HG02973 (cell line): ENCODE results near the gene WDR27.
"Not testable (repeated sequence)": the region's sequence is repeated elsewhere in the genome, so short reads cannot be mapped to it uniquely, and the experiment has no call there.

Source experiments
- ATAC-seq: cut with Tn5 transposase; IDR thresholded peaks from one replicate; pipeline ENCODE4 v1.9.1; 2021; ENCODE audit warnings: moderate library complexity; ENCODE audit not compliant: unreplicated experiment

Gene WDR27

DNA sequence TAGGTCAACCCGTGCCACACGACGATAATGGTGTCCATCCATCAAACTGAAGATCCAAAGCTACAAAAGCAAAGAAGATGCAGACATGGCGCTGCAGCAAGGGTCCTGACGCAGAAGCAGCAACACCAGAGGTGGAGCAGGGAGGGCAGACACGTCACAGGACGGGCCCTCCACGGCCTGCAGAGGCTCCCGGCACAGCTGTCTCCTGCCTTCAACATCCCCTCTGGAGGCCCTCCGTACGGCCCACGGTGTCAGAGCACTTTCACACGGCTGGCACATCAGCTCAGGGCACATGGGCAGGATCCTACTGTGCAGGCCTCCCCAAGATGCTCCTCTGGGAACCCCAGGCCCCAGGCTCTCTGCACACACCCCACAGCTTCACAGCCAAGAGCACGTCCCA lies 37.6 kb downstream of the WDR27 start:
- no peak for ATAC-seq

DNA sequence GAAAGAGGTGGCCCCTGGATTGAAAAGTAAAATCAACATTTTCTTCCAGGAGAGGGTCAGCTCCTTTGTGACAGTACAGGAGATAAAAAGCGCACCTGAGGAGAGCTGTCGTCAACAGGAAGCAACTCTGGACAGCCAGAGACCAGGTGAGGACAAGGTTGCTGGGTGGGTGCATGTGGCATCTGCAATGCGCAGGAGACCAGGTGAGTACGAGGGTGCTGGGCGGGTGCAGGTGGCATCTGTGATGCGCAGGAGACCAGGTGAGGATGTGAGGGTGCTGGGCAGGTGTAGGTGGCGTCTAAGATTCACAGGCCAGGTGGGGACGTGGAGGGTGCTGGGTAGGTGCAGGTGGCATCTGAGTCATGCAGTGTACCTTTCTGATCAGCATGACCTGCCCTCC lies 38.4 kb downstream of the WDR27 start:
- no peak for ATAC-seq

DNA sequence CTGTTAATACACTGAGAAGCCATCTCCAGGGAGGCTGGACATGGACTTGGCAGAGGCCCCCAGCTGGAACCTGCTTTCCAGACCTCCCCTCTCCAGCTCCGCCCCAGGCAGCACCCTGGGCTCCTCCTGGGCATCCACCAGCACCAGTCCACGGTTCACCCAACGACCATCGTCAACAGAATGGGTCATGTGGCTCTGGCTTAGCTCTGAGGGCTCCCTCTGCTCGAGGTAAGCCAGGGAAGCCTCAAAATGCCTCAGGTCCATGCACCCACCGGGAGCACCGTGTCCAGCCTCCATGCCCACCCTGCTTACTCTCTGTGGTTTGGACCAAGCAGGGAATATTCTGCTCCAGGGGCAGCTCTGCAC lies 40.5 kb downstream of the WDR27 start:
- ATAC-seq, result no peak

DNA sequence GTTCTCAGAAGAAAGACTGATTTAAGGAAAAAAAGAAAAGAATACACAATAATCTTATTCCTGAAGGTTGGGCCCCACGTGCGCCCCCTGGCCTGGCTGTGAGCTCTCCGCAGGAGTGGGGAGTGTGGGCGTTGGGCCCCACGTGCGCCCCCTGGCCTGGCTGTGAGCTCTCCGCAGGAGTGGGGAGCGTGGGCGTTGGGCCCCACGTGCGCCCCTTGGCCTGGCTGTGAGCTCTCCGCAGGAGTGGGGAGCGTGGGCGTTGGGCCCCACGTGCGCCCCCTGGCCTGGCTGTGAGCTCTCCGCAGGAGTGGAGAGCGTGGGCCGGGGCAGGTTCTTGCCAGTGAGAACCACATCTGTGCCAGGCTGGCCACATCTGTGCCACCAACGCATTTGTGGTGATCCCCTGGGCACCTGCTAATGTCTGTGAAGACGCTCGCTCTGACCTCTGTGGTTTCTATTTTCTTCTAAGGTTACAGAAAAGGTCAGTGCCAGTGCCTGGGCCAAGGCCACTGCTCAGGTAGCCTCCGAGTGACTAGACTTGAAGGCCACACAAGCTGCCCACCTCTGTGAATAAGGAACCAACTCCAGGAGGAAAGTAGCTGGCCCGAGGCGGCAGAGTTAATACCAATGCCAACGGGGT lies 41.0 kb downstream of the WDR27 start:
- ATAC-seq, result no peak

DNA sequence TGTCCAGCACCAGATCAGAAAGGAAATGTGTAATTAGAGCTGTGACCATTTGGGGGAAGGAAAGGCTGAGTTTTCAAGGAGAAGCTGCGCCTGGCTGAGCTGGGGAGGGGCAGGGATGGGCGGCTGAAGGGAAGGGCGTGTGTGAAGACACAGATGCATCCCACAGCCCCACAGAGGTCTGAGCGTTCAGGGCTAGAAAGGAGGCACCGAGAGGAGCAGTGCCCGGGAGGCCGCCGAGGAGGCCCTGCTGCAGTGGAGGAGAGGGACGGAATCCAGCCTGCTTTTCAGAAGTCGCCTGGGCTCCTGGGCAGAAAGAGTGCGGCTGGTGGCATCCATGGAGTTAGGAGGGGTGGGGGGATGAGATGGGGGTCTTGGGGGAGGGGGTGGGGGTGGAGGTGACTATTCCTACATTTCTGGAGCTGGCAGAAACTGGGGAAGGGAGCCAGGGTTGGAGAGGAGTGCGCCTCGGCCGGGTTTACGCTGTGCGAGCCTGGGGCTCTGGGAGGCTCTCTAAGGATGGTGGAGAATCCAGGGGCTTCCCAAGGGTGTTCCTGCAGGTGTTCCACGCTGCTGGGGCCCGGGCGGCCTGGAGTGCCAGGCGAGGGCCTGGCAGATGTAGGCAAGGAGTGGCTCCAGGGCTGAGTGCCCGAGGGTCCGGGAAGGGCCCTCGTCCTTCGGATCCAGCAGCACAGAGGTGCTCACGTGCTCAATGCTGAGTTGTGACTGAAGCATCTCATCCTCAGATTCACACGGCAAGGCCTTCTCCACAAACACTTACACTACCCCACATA lies 41.8 kb downstream of the WDR27 start:
- ATAC-seq, result no peak

DNA sequence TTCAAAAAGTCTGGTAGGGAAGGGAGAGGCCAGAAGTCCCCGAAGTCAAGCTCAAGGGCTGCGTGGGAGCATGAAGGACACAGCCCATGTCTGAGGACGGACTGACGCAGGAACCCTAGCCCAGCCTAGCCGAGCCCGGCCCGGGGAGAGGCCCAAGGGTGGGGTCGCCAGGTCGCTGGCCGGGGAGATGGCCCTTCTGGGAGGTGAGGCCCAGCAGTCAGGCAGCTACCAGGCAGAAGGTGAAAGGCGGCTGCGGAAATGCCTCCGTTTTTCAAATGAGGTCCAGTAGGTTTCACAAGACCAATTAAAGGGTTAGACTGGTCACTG lies 44.6 kb downstream of the WDR27 start:
- ATAC-seq, result no peak

DNA sequence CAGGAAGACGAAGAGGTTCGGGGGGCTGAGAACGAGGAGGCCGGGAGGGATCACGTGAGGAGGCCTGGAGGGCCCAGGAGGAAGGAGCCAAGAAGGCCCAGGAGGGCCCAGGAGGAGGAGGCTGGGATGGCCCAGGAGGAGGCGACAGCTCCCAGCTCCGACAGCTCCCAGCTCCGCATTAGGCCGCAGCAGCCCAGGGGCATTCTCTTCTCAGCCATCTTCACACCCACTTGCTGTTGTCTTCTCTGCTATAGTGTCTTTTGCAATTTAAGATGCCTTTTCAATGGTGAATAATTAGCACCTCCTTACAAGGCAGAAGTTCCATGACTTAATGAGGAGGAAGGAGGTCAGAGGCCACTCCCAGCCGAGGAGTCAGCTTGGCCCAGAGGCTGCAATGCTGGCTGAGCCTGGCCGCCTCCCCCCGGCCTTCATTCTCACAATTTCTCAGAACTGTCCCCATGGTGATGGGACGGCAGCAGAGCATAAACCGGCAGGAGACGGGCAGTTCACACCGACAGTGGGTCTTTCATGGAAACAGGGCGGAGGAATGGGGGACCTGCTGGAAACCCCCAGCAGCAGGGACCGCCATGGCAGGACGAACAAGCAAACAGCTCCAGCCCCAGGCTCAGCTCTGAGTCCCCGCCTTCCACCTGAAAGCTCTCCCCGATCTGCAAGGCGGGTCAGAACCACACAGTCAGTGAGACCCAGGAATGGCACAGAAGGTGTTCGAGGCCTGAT lies 45.1 kb downstream of the WDR27 start:
- no peak for ATAC-seq

DNA sequence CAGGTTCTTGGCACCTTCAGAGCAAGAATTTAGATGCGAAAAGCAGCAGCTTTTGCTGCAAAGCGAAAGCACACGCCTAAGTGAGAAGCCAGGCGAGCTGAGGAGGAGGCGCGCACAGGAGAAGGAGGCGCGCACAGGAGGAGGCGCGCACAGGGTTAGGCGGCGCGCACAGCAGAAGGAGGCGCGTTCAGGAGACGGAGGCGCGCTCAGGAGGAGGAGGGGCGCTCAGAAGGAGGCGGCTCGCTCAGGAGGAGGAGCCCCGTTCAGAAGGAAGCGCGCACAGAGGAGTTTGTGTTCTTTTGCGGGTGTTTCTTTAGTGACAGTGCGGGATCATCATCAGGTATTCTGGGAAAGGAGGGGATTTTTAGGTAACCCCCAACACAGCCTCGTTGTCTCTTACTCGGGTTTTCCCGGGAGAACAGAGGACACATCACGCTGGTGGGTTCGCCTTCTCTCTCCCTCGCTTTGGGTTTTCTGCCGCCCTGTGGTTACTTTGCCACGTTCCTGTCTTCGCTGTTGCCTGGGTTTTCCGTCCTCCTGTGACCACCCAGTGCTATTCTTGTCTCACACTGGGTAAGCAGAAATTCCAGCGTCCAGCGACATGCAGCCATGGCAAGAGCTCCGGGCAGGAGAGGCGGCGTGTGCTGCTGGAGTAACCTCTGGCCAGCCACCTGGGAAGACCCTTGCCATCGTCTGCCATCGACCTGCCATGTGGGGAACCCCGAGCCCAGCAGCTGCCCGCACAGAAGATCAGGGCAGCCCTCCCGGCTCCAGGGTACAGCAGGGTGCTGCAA lies 47.0 kb downstream of the WDR27 start:
- ATAC-seq, result peak; percentile 98

DNA sequence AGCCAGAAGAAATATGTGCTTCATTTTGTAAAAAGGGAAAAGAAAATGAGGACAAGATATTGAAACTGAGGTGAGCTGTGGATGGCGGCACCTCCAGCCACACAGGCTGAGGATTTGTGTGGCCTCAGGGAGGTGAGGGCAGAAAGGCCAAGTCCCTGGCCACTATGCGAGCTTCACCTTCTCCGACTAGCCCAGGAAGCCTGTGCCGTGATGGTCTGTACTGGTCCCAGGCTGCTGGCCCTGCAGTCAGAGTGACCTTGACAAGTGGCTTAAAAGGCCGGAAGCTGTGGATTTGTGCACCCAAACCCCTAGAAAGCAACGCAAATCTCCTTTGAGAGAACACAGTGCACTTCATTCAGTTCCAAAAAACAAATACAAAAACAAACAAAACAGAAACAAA lies 48.1 kb downstream of the WDR27 start:
- no peak for ATAC-seq

DNA sequence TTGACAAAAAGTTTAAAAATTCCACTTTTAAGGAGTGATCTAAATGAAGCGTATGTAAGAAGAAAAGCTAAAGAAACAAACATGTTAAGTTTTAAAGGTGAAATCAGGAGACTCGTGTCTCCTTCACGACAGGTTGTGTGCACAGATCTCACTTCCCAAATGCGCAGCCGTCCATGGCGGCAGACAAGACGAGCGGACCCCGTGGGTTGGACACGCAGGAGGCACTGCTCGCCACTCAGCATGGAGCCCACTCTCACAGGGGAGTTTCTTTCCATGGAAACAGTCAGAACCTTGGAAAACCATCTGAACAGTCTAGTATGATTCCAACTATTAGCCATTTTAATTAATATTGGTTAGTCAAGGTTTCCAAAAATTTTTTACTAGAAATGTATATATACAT lies 48.9 kb downstream of the WDR27 start:
- no peak for ATAC-seq

DNA sequence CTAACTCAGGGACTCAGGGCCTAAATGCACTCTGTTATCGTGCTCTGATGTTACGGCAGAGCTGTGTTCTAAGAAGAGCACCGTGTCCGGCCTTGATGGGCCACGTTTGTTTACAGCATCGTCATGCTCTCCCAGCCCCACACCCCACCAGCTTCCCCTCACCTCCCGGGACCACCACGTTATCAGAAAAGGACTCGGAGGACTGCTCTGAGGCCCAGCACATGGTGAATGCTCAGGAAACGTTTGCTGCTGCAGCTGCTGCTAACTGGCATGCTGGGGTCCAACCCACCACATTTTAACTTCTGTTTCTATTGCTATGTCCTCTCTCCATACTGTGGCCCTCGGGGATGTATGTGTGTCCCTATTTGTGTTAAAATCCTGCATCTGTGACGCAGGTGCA lies 50.3 kb downstream of the WDR27 start:
- ATAC-seq, result no peak

DNA sequence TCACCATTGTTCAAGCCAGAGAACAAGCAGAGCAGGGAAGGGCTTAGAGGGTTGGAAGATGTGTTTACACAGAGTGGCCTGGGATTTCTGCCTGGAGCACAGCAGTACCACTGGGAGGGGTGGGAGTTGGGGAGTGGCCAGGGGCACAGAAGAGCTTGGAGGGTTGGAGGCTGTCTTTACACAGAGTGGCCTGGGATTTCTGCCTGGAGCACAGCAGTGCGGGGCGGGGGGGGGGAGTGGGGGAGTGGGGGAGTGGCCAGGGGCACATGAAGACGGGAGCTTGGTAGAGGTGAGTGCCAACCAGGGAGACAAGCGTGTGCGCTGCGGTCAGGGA lies 50.9 kb downstream of the WDR27 start:
- no peak for ATAC-seq

DNA sequence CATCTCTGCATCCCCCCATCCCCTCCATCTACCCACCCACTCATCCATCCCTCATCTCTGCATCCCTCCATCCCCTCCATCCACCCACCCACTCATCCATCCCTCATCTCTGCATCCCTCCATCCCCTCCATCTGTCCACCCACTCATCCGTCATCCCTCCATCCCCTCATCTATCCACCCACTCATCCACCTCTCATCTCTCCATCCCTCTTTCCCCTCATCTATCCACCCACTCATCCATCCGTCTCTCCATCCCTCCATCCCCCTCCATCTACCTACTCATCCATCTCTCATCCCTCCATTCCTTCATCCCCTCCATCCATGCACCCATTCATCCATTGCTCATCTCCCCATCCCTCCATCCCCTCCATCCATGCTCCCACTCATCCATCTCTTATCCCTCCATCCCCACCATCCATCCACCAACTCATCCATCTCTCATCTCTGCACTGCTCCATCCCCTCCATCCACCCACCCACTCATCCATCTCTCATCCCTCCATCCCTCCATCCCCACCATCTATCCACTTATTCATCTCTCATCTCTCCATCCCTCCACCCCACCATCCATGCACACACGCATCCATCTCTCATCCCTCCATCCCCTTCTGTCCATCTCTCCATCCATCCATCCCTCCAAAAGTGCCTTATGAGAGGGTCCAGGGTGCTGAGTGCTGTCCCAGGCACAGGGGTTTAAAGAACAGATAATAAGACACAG lies 51.4 kb downstream of the WDR27 start:
- ATAC-seq, result no peak

DNA sequence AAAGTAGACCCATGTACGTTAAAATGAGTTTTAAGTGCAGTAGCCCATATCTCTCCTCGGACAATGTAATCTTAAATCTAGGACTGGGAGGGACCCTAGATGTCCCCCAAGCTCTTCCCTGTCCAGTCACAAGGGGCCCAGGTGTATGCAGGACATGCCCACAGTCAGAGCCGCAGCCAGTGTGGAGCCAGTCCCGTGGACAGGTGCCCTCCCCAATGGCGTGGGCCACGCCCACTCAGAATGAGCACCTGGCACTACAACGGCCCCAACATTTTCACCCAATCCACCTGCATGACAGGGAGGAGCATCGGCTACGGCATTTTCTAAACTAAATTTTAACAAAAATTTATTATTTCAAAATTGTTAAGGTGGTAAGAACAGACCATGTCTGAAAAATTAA lies 53.2 kb downstream of the WDR27 start:
- ATAC-seq, result no peak

DNA sequence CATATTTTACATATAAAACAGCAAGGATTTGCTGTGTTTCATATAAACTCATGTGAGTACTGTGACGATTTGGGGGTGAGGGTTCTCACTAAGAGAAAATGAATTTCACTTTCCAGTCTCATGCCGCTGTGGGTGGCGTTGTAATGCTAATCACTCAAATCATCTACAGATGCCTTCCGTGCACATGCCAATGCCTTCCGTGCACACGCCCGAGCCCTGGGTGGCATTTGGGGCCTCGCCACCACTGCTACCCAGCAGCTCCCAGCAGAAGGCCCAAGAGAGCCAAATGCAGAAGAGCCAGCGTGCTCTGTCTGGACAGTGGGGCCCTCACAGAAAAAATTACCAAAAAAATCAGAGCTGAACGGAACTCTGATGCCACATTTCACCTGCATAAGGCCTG lies 53.7 kb downstream of the WDR27 start:
- ATAC-seq, result no peak

DNA sequence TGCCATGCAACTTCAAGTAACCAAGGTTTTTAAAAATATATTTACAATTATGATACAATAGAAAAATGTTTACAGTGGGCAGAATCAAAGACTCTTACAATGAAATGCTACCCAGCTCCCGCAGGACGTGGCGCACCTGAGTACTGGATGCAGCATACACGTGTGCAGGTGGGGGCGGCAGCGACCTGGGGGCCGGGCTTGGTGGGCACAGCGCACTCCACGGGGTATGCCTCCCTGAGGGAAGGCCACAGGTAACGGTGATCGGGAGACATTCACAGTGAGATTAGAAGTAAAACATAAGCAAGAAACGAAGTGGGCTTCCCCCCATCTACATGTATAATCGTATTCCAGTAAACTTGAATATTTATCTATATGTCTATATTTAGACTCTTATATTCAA lies 54.2 kb downstream of the WDR27 start:
- no peak for ATAC-seq

DNA sequence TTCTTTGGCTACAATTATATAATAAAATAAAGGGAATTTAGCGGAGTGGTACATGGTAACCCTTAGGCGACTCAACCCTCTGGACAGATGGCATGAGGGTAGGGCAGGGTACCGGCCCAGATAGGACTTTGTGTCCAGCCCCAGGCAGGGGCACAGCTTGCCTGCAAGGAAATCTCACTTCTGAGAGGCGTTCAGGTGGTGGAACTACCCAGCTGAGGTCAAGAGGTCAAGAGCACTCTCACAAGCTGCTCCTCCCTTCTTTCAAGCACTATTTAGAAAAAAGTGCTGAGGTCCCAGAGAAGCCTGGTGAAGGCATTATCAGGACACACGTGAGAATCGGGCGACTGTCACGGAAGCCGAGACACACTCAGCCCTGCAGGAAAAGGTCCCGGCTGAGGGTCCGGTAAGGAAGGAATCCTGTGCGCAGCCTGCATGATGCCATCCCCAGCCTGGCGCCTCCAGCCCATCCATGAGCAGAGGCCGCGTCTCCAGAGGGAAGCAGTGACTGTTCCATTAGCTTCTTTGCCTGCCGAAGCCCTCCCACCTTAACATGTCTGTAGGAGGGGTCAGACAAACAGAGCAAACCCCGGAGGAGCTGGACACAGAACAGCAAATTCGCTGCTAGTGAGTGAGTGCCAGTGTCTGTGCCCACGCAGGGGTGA lies 54.8 kb downstream of the WDR27 start:
- ATAC-seq, result no peak

DNA sequence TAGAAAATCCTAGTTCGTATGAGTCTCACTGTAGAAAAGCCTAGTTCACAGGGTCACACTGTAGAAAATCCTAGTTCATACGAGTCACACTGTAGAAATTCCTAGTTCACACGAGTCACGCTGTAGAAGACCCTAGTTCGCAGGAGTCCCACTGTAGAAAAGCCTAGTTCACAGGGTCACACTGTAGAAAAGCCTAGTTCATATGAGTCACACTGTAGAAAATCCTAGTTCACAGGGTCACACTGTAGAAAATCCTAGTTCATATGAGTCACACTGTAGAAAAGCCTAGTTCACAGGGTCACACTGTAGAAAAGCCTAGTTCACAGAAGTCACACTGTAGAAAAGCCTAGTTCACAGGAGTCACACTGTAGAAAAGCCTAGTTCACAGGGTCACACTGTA lies 56.4 kb downstream of the WDR27 start:
- ATAC-seq, result not testable (repeated sequence)

DNA sequence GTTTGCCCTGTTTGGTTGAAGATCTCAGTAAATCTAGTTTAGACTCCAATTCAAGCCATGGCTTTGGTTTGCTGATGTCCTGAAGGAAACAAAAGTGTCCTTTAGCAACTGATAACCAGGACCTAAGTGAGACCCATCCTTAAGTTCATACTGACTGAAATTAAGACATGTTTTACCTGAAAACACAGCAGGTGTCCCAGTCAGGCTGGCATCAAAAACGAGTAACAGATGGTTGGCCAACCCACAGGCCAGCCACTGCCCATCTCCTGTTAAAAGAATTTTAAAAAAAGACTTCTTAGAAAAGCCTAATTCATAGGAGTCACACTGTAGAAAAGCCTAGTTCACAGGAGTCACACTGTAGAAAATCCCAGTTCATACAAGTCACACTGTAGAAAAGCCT lies 58.3 kb downstream of the WDR27 start:
- no peak for ATAC-seq

DNA sequence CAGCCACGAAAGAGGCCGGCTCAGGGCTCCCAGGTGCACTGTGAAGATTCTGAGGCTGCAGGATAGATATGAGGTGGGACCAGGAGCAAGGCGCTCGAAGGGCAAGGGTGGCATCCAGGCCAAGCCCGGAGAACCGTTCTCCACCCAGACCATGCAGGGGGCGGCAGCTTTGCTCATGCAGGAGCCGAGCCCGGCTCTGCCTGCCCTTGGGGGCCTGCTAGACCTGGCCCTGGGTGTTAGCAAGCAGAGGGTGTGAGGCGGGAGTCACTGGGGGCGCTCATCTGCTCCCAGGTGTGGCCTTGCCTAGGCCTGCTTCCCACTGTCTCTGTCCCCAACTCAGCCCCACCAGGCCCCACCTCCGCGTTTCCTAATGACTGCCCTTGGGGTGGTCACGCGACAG lies 59.4 kb downstream of the WDR27 start:
- no peak for ATAC-seq
